HPDE6-E6E7 (cell line): ENCODE results near the gene HCK.
"Not testable (repeated sequence)": the region's sequence is repeated elsewhere in the genome, so short reads cannot be mapped to it uniquely, and the experiment has no call there.

Source experiments
- DNase-seq: peaks from one replicate; pipeline ENCODE4 v3.0.0; 2011; ENCODE audit warnings: missing footprints; ENCODE audit errors: extremely low spot score

Gene HCK

GRCh38 chr20:32091888-32092346 lies 39.9 kb downstream of the HCK start:
- peak; percentile 88 for DNase-seq

- no peak for DNase-seq
Measured at GRCh38 chr20:32098786-32099185, 46.7 kb downstream of the HCK start.

- no peak for DNase-seq
Measured at GRCh38 chr20:32108814-32109391, 56.9 kb downstream of the HCK start.

GRCh38 chr20:32109392-32110172 lies 57.5 kb downstream of the HCK start, which contains the start of gene TM9SF4:
Gene TM9SF4, plus strand, starts transcription at chr20:32109714. Its CDS starts 27 bp downstream, at chr20:32109741.
- peak; percentile 98 for DNase-seq

- no peak for DNase-seq
Measured at GRCh38 chr20:32110173-32110704, 58.2 kb downstream of the HCK start.

GRCh38 chr20:32110727-32111126 lies 58.7 kb downstream of the HCK start:
- no peak for DNase-seq

GRCh38 chr20:32111156-32111686 lies 59.2 kb downstream of the HCK start:
- no peak for DNase-seq

GRCh38 chr20:32111753-32112152 lies 59.7 kb downstream of the HCK start:
- no peak for DNase-seq

- peak; percentile 72 for DNase-seq
Measured at GRCh38 chr20:32112841-32113240, 60.8 kb downstream of the HCK start.

GRCh38 chr20:32113591-32114260 lies 61.7 kb downstream of the HCK start:
- no peak for DNase-seq

GRCh38 chr20:32114305-32114960 lies 62.4 kb downstream of the HCK start:
- DNase-seq: no peak

GRCh38 chr20:32115211-32115767 lies 63.2 kb downstream of the HCK start:
- DNase-seq: no peak

- no peak for DNase-seq
Measured at GRCh38 chr20:32116079-32116521, 64.1 kb downstream of the HCK start.

- not testable (repeated sequence) for DNase-seq
Measured at GRCh38 chr20:32116796-32117195, 64.8 kb downstream of the HCK start.

- DNase-seq: not testable (repeated sequence)
Measured at GRCh38 chr20:32118427-32118826, 66.4 kb downstream of the HCK start.

GRCh38 chr20:32119734-32120133 lies 67.7 kb downstream of the HCK start:
- no peak for DNase-seq

GRCh38 chr20:32121908-32122307 lies 69.9 kb downstream of the HCK start:
- DNase-seq: not testable (repeated sequence)

GRCh38 chr20:32123088-32123487 lies 71.0 kb downstream of the HCK start:
- no peak for DNase-seq

GRCh38 chr20:32124916-32125454 lies 72.9 kb downstream of the HCK start:
- no peak for DNase-seq

GRCh38 chr20:32125506-32125905 lies 73.5 kb downstream of the HCK start:
- DNase-seq: no peak

- DNase-seq: no peak
Measured at GRCh38 chr20:32126919-32127318, 74.9 kb downstream of the HCK start.
